ENCODE measurements around the gene USP12. TPM values are rescaled to one million over a fixed set of nuclear protein-coding genes. Genes with fewer than 3 reads are reported as not detected.
"Not testable (repeated sequence)": the region's sequence is repeated elsewhere in the genome, so short reads cannot be mapped to it uniquely, and the experiment has no call there.

The USP12 gene
- total RNA-seq, 2 experiments from 2014 or later: 32.3 to 32.4 TPM

- CTCF ChIA-PET: interaction anchor here (0.8 kb wide), 1 partner anchor 466 kb away, joined by 3 read pairs; no protein-coding TSS in a partner anchor
- intact Hi-C loops (cut with DNase I, micrococcal nuclease): no loop called here
- no peak for DNase-seq
- Mint-ChIP-seq H3K27ac (no peak overlapping the region), H3K4me1 (no peaks in the 10 kb centered on the region), H3K9me3 (ENCODE audit: low read depth) (no peaks in the 10 kb centered on the region), H3K4me3 (no peak overlapping the region), H3K36me3 (ENCODE audit: low read depth) (peaks cover 50% of the 10 kb centered on the region), H3K27me3 (no peaks in the 10 kb centered on the region)
- POLR2A ChIA-PET: no interaction called here
- no peak for ATAC-seq
Measured at GRCh38 chr13:27073186-27073585, 98.4 kb downstream of the USP12 start.

- H3K9me3 Mint-ChIP-seq (ENCODE audit: low read depth); H3K4me1 Mint-ChIP-seq; DNase-seq; CTCF ChIA-PET; intact Hi-C loops (cut with DNase I, micrococcal nuclease); H3K27ac Mint-ChIP-seq; ATAC-seq; POLR2A ChIA-PET; H3K4me3 Mint-ChIP-seq; H3K27me3 Mint-ChIP-seq: not testable (repeated sequence)
- H3K36me3 Mint-ChIP-seq (ENCODE audit: low read depth): peaks cover 43% of the 10 kb centered on the region
Measured at GRCh38 chr13:27066123-27066522, 105.5 kb downstream of the USP12 start.

- intact Hi-C loops (cut with DNase I, micrococcal nuclease): no loop called here
- ChIA-PET POLR2A (no interaction called here), CTCF (no interaction called here)
- no peak overlapping the region for H3K4me3 Mint-ChIP-seq
- H3K9me3 Mint-ChIP-seq (ENCODE audit: low read depth): peaks cover 6% of the 10 kb centered on the region
- no peak for DNase-seq
- peaks cover 2% of the 10 kb centered on the region for H3K4me1 Mint-ChIP-seq
- peaks cover 41% of the 10 kb centered on the region for H3K36me3 Mint-ChIP-seq (ENCODE audit: low read depth)
- no peak for ATAC-seq
- H3K27me3 Mint-ChIP-seq: no peaks in the 10 kb centered on the region
- no peak overlapping the region for H3K27ac Mint-ChIP-seq
Measured at GRCh38 chr13:27065582-27065981, 106.0 kb downstream of the USP12 start.

- CTCF ChIA-PET: interaction anchor here (0.6 to 0.7 kb wide), 2 partner anchors 16 to 105 kb away, joined by 3 read pairs; no protein-coding TSS in a partner anchor
- no peaks in the 10 kb centered on the region for H3K27me3 Mint-ChIP-seq
- ATAC-seq: no peak
- POLR2A ChIA-PET: no interaction called here
- peaks cover 2% of the 10 kb centered on the region for H3K4me1 Mint-ChIP-seq
- H3K36me3 Mint-ChIP-seq (ENCODE audit: low read depth): peaks cover 36% of the 10 kb centered on the region
- H3K4me3 Mint-ChIP-seq: no peak overlapping the region
- intact Hi-C loops (cut with DNase I, micrococcal nuclease): no loop called here
- peaks cover 6% of the 10 kb centered on the region for H3K9me3 Mint-ChIP-seq (ENCODE audit: low read depth)
- H3K27ac Mint-ChIP-seq: no peak overlapping the region
- DNase-seq: no peak
Measured at GRCh38 chr13:27064252-27064995, 107.2 kb downstream of the USP12 start.

GRCh38 chr13:27057817-27058216 is 113.8 kb downstream of the USP12 start:
- ATAC-seq: no peak
- Mint-ChIP-seq H3K36me3 (ENCODE audit: low read depth) (no peaks in the 10 kb centered on the region), H3K4me1 (peaks cover 8% of the 10 kb centered on the region), H3K4me3 (no peak overlapping the region), H3K27me3 (no peaks in the 10 kb centered on the region), H3K9me3 (ENCODE audit: low read depth) (no peaks in the 10 kb centered on the region), H3K27ac (no peak overlapping the region)
- intact Hi-C loops (cut with DNase I, micrococcal nuclease): no loop called here
- no peak for DNase-seq
- CTCF ChIA-PET: interaction anchor here (1.0 kb wide), 1 partner anchor 70 kb away, joined by 3 read pairs; no protein-coding TSS in a partner anchor
- POLR2A ChIA-PET: no interaction called here

- POLR2A ChIA-PET: no interaction called here
- H3K27me3 Mint-ChIP-seq: no peaks in the 10 kb centered on the region
- ATAC-seq: no peak
- H3K36me3 Mint-ChIP-seq (ENCODE audit: low read depth): peaks cover 3% of the 10 kb centered on the region
- H3K4me1 Mint-ChIP-seq: peaks cover 8% of the 10 kb centered on the region
- DNase-seq: no peak
- peaks cover 2% of the 10 kb centered on the region for H3K9me3 Mint-ChIP-seq (ENCODE audit: low read depth)
- H3K27ac Mint-ChIP-seq: no peak overlapping the region
- no peak overlapping the region for H3K4me3 Mint-ChIP-seq
- intact Hi-C loops (cut with DNase I, micrococcal nuclease): no loop called here
- CTCF ChIA-PET: no interaction called here
Measured at GRCh38 chr13:27055526-27055925, 116.1 kb downstream of the USP12 start.

GRCh38 chr13:27054760-27055159 is 116.9 kb downstream of the USP12 start:
- H3K4me1 Mint-ChIP-seq: peaks cover 8% of the 10 kb centered on the region
- peaks cover 7% of the 10 kb centered on the region for H3K36me3 Mint-ChIP-seq (ENCODE audit: low read depth)
- no peak overlapping the region for H3K4me3 Mint-ChIP-seq
- H3K9me3 Mint-ChIP-seq (ENCODE audit: low read depth): peaks cover 2% of the 10 kb centered on the region
- ATAC-seq (no peak), DNase-seq (no peak)
- ChIA-PET POLR2A (no interaction called here), CTCF (interaction anchor here (1.0 kb wide), 1 partner anchor 62 kb away, joined by 3 read pairs; no protein-coding TSS in a partner anchor)
- no peaks in the 10 kb centered on the region for H3K27me3 Mint-ChIP-seq
- intact Hi-C loops (cut with DNase I, micrococcal nuclease): no loop called here
- H3K27ac Mint-ChIP-seq: no peak overlapping the region

- Mint-ChIP-seq H3K4me3 (no peak overlapping the region), H3K27ac (no peak overlapping the region), H3K36me3 (ENCODE audit: low read depth) (peaks cover 7% of the 10 kb centered on the region), H3K27me3 (no peaks in the 10 kb centered on the region), H3K4me1 (peaks cover 8% of the 10 kb centered on the region), H3K9me3 (ENCODE audit: low read depth) (peaks cover 2% of the 10 kb centered on the region)
- ChIA-PET POLR2A (no interaction called here), CTCF (interaction anchor here (1.0 kb wide), 1 partner anchor 61 kb away, joined by 3 read pairs; no protein-coding TSS in a partner anchor)
- ATAC-seq (no peak), DNase-seq (no peak)
- intact Hi-C loops (cut with DNase I, micrococcal nuclease): no loop called here
Measured at GRCh38 chr13:27053902-27054595, 117.6 kb downstream of the USP12 start.

GRCh38 chr13:27053210-27053884 is 118.3 kb downstream of the USP12 start:
- DNase-seq (no peak), ATAC-seq (no peak)
- no peaks in the 10 kb centered on the region for H3K27me3 Mint-ChIP-seq
- H3K36me3 Mint-ChIP-seq (ENCODE audit: low read depth): peaks cover 7% of the 10 kb centered on the region
- POLR2A ChIA-PET: no interaction called here
- H3K4me1 Mint-ChIP-seq: peaks cover 8% of the 10 kb centered on the region
- CTCF ChIA-PET: no interaction called here
- H3K9me3 Mint-ChIP-seq (ENCODE audit: low read depth): peaks cover 2% of the 10 kb centered on the region
- intact Hi-C loops (cut with DNase I, micrococcal nuclease): no loop called here
- H3K27ac Mint-ChIP-seq: no peak overlapping the region
- H3K4me3 Mint-ChIP-seq: no peak overlapping the region

- peaks cover 2% of the 10 kb centered on the region for H3K9me3 Mint-ChIP-seq (ENCODE audit: low read depth)
- peaks cover 7% of the 10 kb centered on the region for H3K36me3 Mint-ChIP-seq (ENCODE audit: low read depth)
- POLR2A ChIA-PET: no interaction called here
- no peak for DNase-seq
- no peak overlapping the region for H3K27ac Mint-ChIP-seq
- H3K27me3 Mint-ChIP-seq: no peaks in the 10 kb centered on the region
- intact Hi-C loops (cut with DNase I, micrococcal nuclease): no loop called here
- H3K4me3 Mint-ChIP-seq: no peak overlapping the region
- CTCF ChIA-PET: no interaction called here
- ATAC-seq: no peak
- peaks cover 8% of the 10 kb centered on the region for H3K4me1 Mint-ChIP-seq
Measured at GRCh38 chr13:27052551-27053208, 118.9 kb downstream of the USP12 start.

- ChIA-PET POLR2A (no interaction called here), CTCF (no interaction called here)
- intact Hi-C loops (cut with DNase I, micrococcal nuclease): no loop called here
- peaks cover 7% of the 10 kb centered on the region for H3K36me3 Mint-ChIP-seq (ENCODE audit: low read depth)
- DNase-seq: no peak
- peaks cover 5% of the 10 kb centered on the region for H3K4me1 Mint-ChIP-seq
- H3K27ac Mint-ChIP-seq: no peak overlapping the region
- H3K4me3 Mint-ChIP-seq: no peak overlapping the region
- H3K9me3 Mint-ChIP-seq (ENCODE audit: low read depth): peaks cover 2% of the 10 kb centered on the region
- ATAC-seq: no peak
- peaks cover 5% of the 10 kb centered on the region for H3K27me3 Mint-ChIP-seq
Measured at GRCh38 chr13:27047081-27047480, 124.5 kb downstream of the USP12 start.

Measured in activated CD4-positive, alpha-beta T cell treated with anti-CD3 and anti-CD28 coated beads for 36 hours (primary cell).